Measurements from ENCODE around the gene TXNDC9.
"Not testable (repeated sequence)": the region's sequence is repeated elsewhere in the genome, so short reads cannot be mapped to it uniquely, and the experiment has no call there.

TXNDC9 gene

GRCh38 chr2:99335911-99336803 is at the start of gene TXNDC9:
Gene TXNDC9, minus strand, starts transcription at chr2:99336333. Its CDS starts 3,123 bp downstream, at chr2:99333210.
- Histone ChIP-seq H3K4me1 (ENCODE audit: insufficient read depth, low read length) (peaks cover 4% of the 10 kb centered on the region; the same call in 1 of the 2 replicates), H3K4me3 (ENCODE audit: low read length) (peak within 1 kb of the TSS; percentile 98), H3K36me3 (ENCODE audit: insufficient read depth, low read depth, low read length) (peaks cover 23% of the 10 kb centered on the region), H3K27ac (ENCODE audit: low read length) (peak within 1 kb of the TSS; percentile 84), H3K9me3 (ENCODE audit: insufficient read depth, low read depth, low read length) (no peaks in the 10 kb centered on the region), H3K27me3 (ENCODE audit: insufficient read depth, low read length) (no peaks in the 10 kb centered on the region), H3K9ac (ENCODE audit: low read depth, low read length) (peak within 1 kb of the TSS; percentile 94)

- H3K9me3 ChIP-seq (ENCODE audit: insufficient read depth, low read depth, low read length), result no peaks in the 10 kb centered on the region
- peaks cover 91% of the 10 kb centered on the region for H3K36me3 ChIP-seq (ENCODE audit: insufficient read depth, low read depth, low read length)
- H3K9ac ChIP-seq (ENCODE audit: low read depth, low read length), result no peak overlapping the region
- no peaks in the 10 kb centered on the region for H3K27me3 ChIP-seq (ENCODE audit: insufficient read depth, low read length)
- H3K27ac ChIP-seq (ENCODE audit: low read length), result no peak overlapping the region
- H3K4me3 ChIP-seq (ENCODE audit: low read length), result no peak overlapping the region
- peaks cover 10% of the 10 kb centered on the region for H3K4me1 ChIP-seq (ENCODE audit: insufficient read depth, low read length)
Measured at GRCh38 chr2:99382143-99382542, 46.0 kb upstream of the TXNDC9 start.

GRCh38 chr2:99380376-99381010 is 44.4 kb upstream of the TXNDC9 start:
- Histone ChIP-seq H3K27ac (ENCODE audit: low read length) (no peak overlapping the region), H3K9me3 (ENCODE audit: insufficient read depth, low read depth, low read length) (no peaks in the 10 kb centered on the region), H3K27me3 (ENCODE audit: insufficient read depth, low read length) (no peaks in the 10 kb centered on the region), H3K9ac (ENCODE audit: low read depth, low read length) (no peak overlapping the region), H3K4me1 (ENCODE audit: insufficient read depth, low read length) (peaks cover 10% of the 10 kb centered on the region), H3K36me3 (ENCODE audit: insufficient read depth, low read depth, low read length) (peaks cover 95% of the 10 kb centered on the region), H3K4me3 (ENCODE audit: low read length) (no peak overlapping the region; the same call in 1 of the 2 replicates)

GRCh38 chr2:99377879-99378278 is 41.7 kb upstream of the TXNDC9 start:
- Histone ChIP-seq H3K9me3 (ENCODE audit: insufficient read depth, low read depth, low read length) (no peaks in the 10 kb centered on the region), H3K27me3 (ENCODE audit: insufficient read depth, low read length) (no peaks in the 10 kb centered on the region), H3K27ac (ENCODE audit: low read length) (no peak overlapping the region), H3K4me1 (ENCODE audit: insufficient read depth, low read length) (peaks cover 10% of the 10 kb centered on the region), H3K9ac (ENCODE audit: low read depth, low read length) (no peak overlapping the region), H3K4me3 (ENCODE audit: low read length) (no peak overlapping the region), H3K36me3 (ENCODE audit: insufficient read depth, low read depth, low read length) (peaks cover 94% of the 10 kb centered on the region)

GRCh38 chr2:99376254-99376864 is 40.2 kb upstream of the TXNDC9 start:
- no peaks in the 10 kb centered on the region for H3K27me3 ChIP-seq (ENCODE audit: insufficient read depth, low read length)
- no peaks in the 10 kb centered on the region for H3K9me3 ChIP-seq (ENCODE audit: insufficient read depth, low read depth, low read length)
- H3K4me3 ChIP-seq (ENCODE audit: low read length), result no peak overlapping the region
- peaks cover 7% of the 10 kb centered on the region for H3K4me1 ChIP-seq (ENCODE audit: insufficient read depth, low read length)
- H3K9ac ChIP-seq (ENCODE audit: low read depth, low read length), result no peak overlapping the region
- H3K36me3 ChIP-seq (ENCODE audit: insufficient read depth, low read depth, low read length), result peaks cover 94% of the 10 kb centered on the region
- H3K27ac ChIP-seq (ENCODE audit: low read length), result no peak overlapping the region

- H3K36me3 ChIP-seq (ENCODE audit: insufficient read depth, low read depth, low read length), result peaks cover 93% of the 10 kb centered on the region
- no peak overlapping the region for H3K9ac ChIP-seq (ENCODE audit: low read depth, low read length)
- H3K4me1 ChIP-seq (ENCODE audit: insufficient read depth, low read length), result no peaks in the 10 kb centered on the region
- H3K9me3 ChIP-seq (ENCODE audit: insufficient read depth, low read depth, low read length), result no peaks in the 10 kb centered on the region
- H3K27me3 ChIP-seq (ENCODE audit: insufficient read depth, low read length), result no peaks in the 10 kb centered on the region
- no peak overlapping the region for H3K4me3 ChIP-seq (ENCODE audit: low read length)
- no peak overlapping the region for H3K27ac ChIP-seq (ENCODE audit: low read length)
Measured at GRCh38 chr2:99374747-99375146, 38.6 kb upstream of the TXNDC9 start.

GRCh38 chr2:99373144-99373543 is 37.0 kb upstream of the TXNDC9 start:
- H3K9ac ChIP-seq (ENCODE audit: low read depth, low read length), result no peak overlapping the region
- no peak overlapping the region for H3K27ac ChIP-seq (ENCODE audit: low read length)
- H3K4me3 ChIP-seq (ENCODE audit: low read length), result no peak overlapping the region
- H3K9me3 ChIP-seq (ENCODE audit: insufficient read depth, low read depth, low read length), result no peaks in the 10 kb centered on the region
- H3K27me3 ChIP-seq (ENCODE audit: insufficient read depth, low read length), result no peaks in the 10 kb centered on the region
- peaks cover 92% of the 10 kb centered on the region for H3K36me3 ChIP-seq (ENCODE audit: insufficient read depth, low read depth, low read length)
- no peaks in the 10 kb centered on the region for H3K4me1 ChIP-seq (ENCODE audit: insufficient read depth, low read length)

- H3K36me3 ChIP-seq (ENCODE audit: insufficient read depth, low read depth, low read length), result peaks cover 94% of the 10 kb centered on the region
- not testable (repeated sequence) for H3K4me3 ChIP-seq (ENCODE audit: low read length); H3K9ac ChIP-seq (ENCODE audit: low read depth, low read length); H3K4me1 ChIP-seq (ENCODE audit: insufficient read depth, low read length); H3K27me3 ChIP-seq (ENCODE audit: insufficient read depth, low read length); H3K9me3 ChIP-seq (ENCODE audit: insufficient read depth, low read depth, low read length); H3K27ac ChIP-seq (ENCODE audit: low read length)
Measured at GRCh38 chr2:99368854-99369253, 32.7 kb upstream of the TXNDC9 start.

- no peaks in the 10 kb centered on the region for H3K4me1 ChIP-seq (ENCODE audit: insufficient read depth, low read length)
- no peak overlapping the region for H3K4me3 ChIP-seq (ENCODE audit: low read length)
- H3K9me3 ChIP-seq (ENCODE audit: insufficient read depth, low read depth, low read length), result no peaks in the 10 kb centered on the region
- no peak overlapping the region for H3K27ac ChIP-seq (ENCODE audit: low read length)
- no peak overlapping the region for H3K9ac ChIP-seq (ENCODE audit: low read depth, low read length)
- H3K27me3 ChIP-seq (ENCODE audit: insufficient read depth, low read length), result no peaks in the 10 kb centered on the region
- H3K36me3 ChIP-seq (ENCODE audit: insufficient read depth, low read depth, low read length), result peaks cover 92% of the 10 kb centered on the region
Measured at GRCh38 chr2:99365661-99366060, 29.5 kb upstream of the TXNDC9 start.

- peaks cover 16% of the 10 kb centered on the region for H3K36me3 ChIP-seq (ENCODE audit: insufficient read depth, low read depth, low read length)
- no peaks in the 10 kb centered on the region for H3K9me3 ChIP-seq (ENCODE audit: insufficient read depth, low read depth, low read length)
- no peaks in the 10 kb centered on the region for H3K27me3 ChIP-seq (ENCODE audit: insufficient read depth, low read length)
- no peak overlapping the region for H3K4me3 ChIP-seq (ENCODE audit: low read length)
- peaks cover 4% of the 10 kb centered on the region; the same call in 1 of the 2 replicates for H3K4me1 ChIP-seq (ENCODE audit: insufficient read depth, low read length)
- H3K9ac ChIP-seq (ENCODE audit: low read depth, low read length), result no peak overlapping the region
- no peak overlapping the region for H3K27ac ChIP-seq (ENCODE audit: low read length)
Measured at GRCh38 chr2:99356853-99357252, 20.7 kb upstream of the TXNDC9 start.

GRCh38 chr2:99354825-99355224 is 18.7 kb upstream of the TXNDC9 start:
- not testable (repeated sequence) for H3K27ac ChIP-seq (ENCODE audit: low read length); H3K9ac ChIP-seq (ENCODE audit: low read depth, low read length); H3K9me3 ChIP-seq (ENCODE audit: insufficient read depth, low read depth, low read length); H3K4me1 ChIP-seq (ENCODE audit: insufficient read depth, low read length); H3K4me3 ChIP-seq (ENCODE audit: low read length); H3K27me3 ChIP-seq (ENCODE audit: insufficient read depth, low read length); H3K36me3 ChIP-seq (ENCODE audit: insufficient read depth, low read depth, low read length)
